Measurements from ENCODE around the gene UTP18. TPM values are rescaled to one million over a fixed set of nuclear protein-coding genes. Genes with fewer than 3 reads are reported as not detected.
A peak's percentile ranks its signal among the peaks of the same experiment; 100 is the strongest.

Gene UTP18
- total and polyA plus RNA-seq, 2 of the 13 experiments (the other 11 are each of a cell fraction or from before 2014, with no cell fraction given): 35.2 to 104 TPM

GRCh38 chr17:51260237-51261023 is at the start of gene UTP18 (continued):
- TF ChIP-seq IKZF5 (CRISPR knock-in tag; IDR thresholded peaks at IDR 0.05): peak; percentile 94
- TF ChIP-seq RFX1 (IDR thresholded peaks at IDR 0.05): no peak
- peak; percentile 88; the same call in 1 of the 2 replicates for TF ChIP-seq ZNF333 (CRISPR knock-in tag; IDR thresholded peaks at IDR 0.05; ENCODE audit: borderline replicate concordance)
- TF ChIP-seq TIGD3 (CRISPR knock-in tag; IDR thresholded peaks at IDR 0.05; ENCODE audit: borderline replicate concordance): peak; percentile 98; the same call in 1 of the 2 replicates
- peak; percentile 96; the same call in 1 of the 2 replicates for TF ChIP-seq CENPBD1 (CRISPR knock-in tag; IDR thresholded peaks at IDR 0.05; ENCODE audit: borderline replicate concordance, low read depth)
- peak; percentile 95; the same call in 1 of the 2 replicates for TF ChIP-seq ZNF678 (CRISPR knock-in tag; IDR thresholded peaks at IDR 0.05)
- TF ChIP-seq ZNF18 (CRISPR knock-in tag; IDR thresholded peaks at IDR 0.05; ENCODE audit: insufficient replicate concordance): peak; percentile 94
- TF ChIP-seq FUBP1 (CRISPR knock-in tag; IDR thresholded peaks at IDR 0.05; ENCODE audit: borderline replicate concordance): no peak
- peak; percentile 11 for TF ChIP-seq YY1 (IDR thresholded peaks at IDR 0.05; ENCODE audit: insufficient read depth, insufficient replicate concordance, low read depth, low read length)
- TF ChIP-seq ZNF280D (CRISPR knock-in tag; IDR thresholded peaks at IDR 0.05): peak; percentile 94
- TF ChIP-seq FOXP4 (CRISPR knock-in tag; IDR thresholded peaks at IDR 0.05): no peak
- no peak for TF ChIP-seq ZNF326 (CRISPR knock-in tag; IDR thresholded peaks at IDR 0.05; ENCODE audit: borderline replicate concordance)
- TF ChIP-seq ZFP1 (CRISPR knock-in tag; IDR thresholded peaks at IDR 0.05): 0 out of 2 replicates have a peak, but pooled peaks have one; percentile 47
- TF ChIP-seq RNF2 (conservative IDR thresholded peaks at IDR 0.05; ENCODE audit: low read depth): peak; percentile 95
- no peak for TF ChIP-seq ZKSCAN5 (CRISPR knock-in tag; IDR thresholded peaks at IDR 0.05)

Measured in HepG2 (cell line).